HEK293T (cell line): Measurements from ENCODE around the gene CCNE1.

Source experiments
- ARNT ChIP-seq: fragments of 450-650 bp; IDR thresholded peaks from 2 replicates; pipeline ENCODE4 v1.6.1; 2017; ENCODE audit warnings: mild to moderate bottlenecking
- BHLHE40 ChIP-seq: fragments of 450-650 bp; IDR thresholded peaks from 2 replicates; pipeline ENCODE4 v1.6.1; 2016; ENCODE audit warnings: mild to moderate bottlenecking, moderate library complexity, borderline replicate concordance
- CTBP1 ChIP-seq: fragments of 450-650 bp; IDR thresholded peaks from 2 replicates; pipeline ENCODE4 v1.6.1; 2016; ENCODE audit warnings: borderline replicate concordance
- ELF4 ChIP-seq: fragments of 450-650 bp; IDR thresholded peaks from 2 replicates; pipeline ENCODE4 v1.6.1; 2017; ENCODE audit warnings: antibody characterized with exemption
- FOXA1 ChIP-seq: fragments of 450-650 bp; IDR thresholded peaks from 2 replicates; pipeline ENCODE4 v1.6.1; 2016; ENCODE audit warnings: mild to moderate bottlenecking
- FOXK2 ChIP-seq: fragments of 450-650 bp; IDR thresholded peaks from 2 replicates; pipeline ENCODE4 v1.6.1; 2016; ENCODE audit warnings: mild to moderate bottlenecking
- FOXM1 ChIP-seq: fragments of 450-650 bp; IDR thresholded peaks from 2 replicates; pipeline ENCODE4 v1.6.1; 2017; ENCODE audit warnings: mild to moderate bottlenecking, borderline replicate concordance
- L3MBTL2 ChIP-seq: fragments of 450-650 bp; conservative IDR thresholded peaks from 2 replicates; pipeline ENCODE4 v1.6.1; 2016; ENCODE audit warnings: mild to moderate bottlenecking
- NFRKB ChIP-seq: fragments of 450-650 bp; IDR thresholded peaks from 2 replicates; pipeline ENCODE4 v1.6.1; 2016; ENCODE audit warnings: mild to moderate bottlenecking, moderate library complexity
- PKNOX1 ChIP-seq: fragments of 450-650 bp; IDR thresholded peaks from 2 replicates; pipeline ENCODE4 v1.6.1; 2016
- SP1 ChIP-seq: fragments of 450-650 bp; IDR thresholded peaks from 2 replicates; pipeline ENCODE4 v1.6.1; 2017
- TARDBP ChIP-seq: fragments of 450-650 bp; IDR thresholded peaks from 2 replicates; pipeline ENCODE4 v1.6.1; 2016
- ZNF384 ChIP-seq: fragments of 450-650 bp; IDR thresholded peaks from 2 replicates; pipeline ENCODE4 v1.6.1; 2016

DNA sequence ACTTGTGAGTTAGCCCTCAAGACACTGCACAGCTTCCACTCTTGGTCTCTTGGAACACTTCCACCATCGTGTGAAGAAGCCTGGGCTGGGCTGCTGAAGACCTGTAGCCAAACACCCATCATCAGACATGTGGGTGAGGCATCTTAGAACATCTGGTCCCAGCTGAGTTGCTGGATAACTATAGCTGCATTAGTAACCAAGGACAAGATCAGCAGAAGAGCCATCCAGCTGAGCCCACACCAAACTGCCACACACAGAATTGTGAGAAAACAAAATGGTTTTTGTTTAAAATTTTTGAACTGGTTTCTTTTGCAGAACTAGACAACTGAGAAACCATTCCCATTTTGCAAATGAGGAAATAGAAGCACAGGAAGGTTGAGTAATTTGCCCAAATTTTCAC lies 56.2 kb downstream of the CCNE1 start:
- TF ChIP-seq ELF4: no peak
- TF ChIP-seq SP1: no peak
- no peak for TF ChIP-seq BHLHE40
- TF ChIP-seq FOXA1: no peak
- no peak for TF ChIP-seq L3MBTL2
- no peak for TF ChIP-seq FOXK2
- no peak for TF ChIP-seq TARDBP
- no peak for TF ChIP-seq PKNOX1
- no peak for TF ChIP-seq CTBP1
- no peak for TF ChIP-seq ARNT
- no peak for TF ChIP-seq FOXM1
- no peak for TF ChIP-seq ZNF384
- TF ChIP-seq NFRKB: no peak
